B cell (primary cell): Measurements from ENCODE around the gene ZRANB1.

Source experiments
- EZH2 ChIP-seq: IDR thresholded peaks from 2 replicates; pipeline ENCODE4 v1.6.1; 2012; ENCODE audit warnings: borderline replicate concordance, low read depth, mild to moderate bottlenecking, moderate library complexity, low read length; ENCODE audit not compliant: insufficient read depth, poor library complexity, severe bottlenecking
- TF ChIP-seq, protein P1 (sequence below): fragments of 200-600 bp; IDR thresholded peaks from one replicate; pipeline ENCODE4 v1.8.0; 2022; ENCODE audit warnings: antibody characterized with exemption, mild to moderate bottlenecking

DNA sequence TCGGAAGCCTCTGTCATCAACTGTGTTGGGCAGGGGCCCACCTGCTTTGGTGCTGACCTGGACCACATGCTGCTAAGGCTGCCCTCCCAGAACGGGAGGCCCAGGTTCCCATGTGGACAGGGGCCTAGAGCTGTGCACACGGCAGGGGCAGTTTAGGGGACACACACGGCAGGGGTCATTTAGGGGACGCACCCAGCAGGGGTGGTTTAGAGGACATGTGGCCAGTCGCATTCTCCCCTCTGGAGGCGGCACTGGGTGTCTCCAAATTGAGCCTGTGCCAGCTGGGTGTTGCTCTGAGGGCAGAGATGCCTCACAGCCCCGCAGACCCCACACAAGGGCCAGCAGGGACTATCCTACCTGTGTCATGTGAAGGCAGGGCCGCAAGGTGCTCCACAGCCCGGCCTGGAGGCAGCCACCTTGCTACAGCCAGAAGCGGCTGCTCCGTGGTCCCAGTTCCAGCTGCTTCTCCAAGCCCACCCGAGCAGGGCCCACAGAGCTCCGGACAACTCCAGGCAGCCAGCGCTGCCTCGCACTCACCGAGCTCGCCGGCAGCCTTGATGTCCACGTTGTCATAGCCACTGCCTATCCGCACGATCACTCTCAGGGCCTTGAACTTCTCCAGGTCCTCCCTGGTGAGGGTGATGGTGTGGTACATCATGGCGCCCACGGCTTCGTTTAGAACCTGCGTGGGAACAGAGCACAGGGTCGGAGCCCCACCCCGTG is 60.7 kb downstream of the ZRANB1 start:
- no peak for TF ChIP-seq EZH2
- TF ChIP-seq, protein P1, sequence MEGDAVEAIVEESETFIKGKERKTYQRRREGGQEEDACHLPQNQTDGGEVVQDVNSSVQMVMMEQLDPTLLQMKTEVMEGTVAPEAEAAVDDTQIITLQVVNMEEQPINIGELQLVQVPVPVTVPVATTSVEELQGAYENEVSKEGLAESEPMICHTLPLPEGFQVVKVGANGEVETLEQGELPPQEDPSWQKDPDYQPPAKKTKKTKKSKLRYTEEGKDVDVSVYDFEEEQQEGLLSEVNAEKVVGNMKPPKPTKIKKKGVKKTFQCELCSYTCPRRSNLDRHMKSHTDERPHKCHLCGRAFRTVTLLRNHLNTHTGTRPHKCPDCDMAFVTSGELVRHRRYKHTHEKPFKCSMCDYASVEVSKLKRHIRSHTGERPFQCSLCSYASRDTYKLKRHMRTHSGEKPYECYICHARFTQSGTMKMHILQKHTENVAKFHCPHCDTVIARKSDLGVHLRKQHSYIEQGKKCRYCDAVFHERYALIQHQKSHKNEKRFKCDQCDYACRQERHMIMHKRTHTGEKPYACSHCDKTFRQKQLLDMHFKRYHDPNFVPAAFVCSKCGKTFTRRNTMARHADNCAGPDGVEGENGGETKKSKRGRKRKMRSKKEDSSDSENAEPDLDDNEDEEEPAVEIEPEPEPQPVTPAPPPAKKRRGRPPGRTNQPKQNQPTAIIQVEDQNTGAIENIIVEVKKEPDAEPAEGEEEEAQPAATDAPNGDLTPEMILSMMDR: no peak
